Measurements from ENCODE around the gene UBE2U.

UBE2U gene

DNA sequence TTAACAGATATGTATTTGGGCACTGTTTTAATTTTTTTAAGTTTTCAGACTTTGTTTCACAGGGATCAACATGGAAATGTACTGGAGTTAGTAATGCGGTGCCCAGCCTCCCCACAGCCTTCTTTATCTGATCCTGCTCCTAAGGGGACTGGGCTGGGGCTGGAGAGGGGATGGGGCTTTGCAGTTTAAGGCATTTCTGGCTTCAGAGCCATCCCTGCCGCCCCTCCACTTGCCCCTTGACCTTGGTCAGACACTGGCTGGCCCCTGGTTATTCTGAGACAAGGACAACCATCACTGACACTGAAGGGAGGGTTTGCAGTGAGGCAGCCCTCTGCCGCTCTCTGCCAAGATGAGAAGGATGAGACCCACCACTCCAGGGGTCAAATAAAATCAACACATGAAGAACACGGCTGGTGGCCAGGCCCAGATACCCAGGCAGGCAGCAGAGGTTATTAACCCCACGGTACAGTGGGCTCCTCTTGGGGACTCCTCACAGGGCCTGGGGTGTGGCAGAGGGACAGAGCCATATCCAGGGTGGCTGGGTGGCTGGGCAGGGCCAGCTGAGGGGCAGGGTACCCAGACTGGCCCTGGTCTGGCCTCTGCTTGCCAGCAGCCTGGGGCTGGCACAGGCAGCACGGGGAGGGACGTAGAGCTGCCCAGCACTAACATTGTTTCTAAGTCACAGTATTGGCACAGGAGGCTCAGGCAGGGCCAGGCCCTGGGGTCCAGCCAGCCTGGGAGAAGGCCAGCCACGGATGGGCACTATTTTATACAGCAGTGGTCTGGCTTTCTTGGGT is 7.2 kb upstream of the UBE2U start:
- Histone ChIP-seq H3K36me3 (ENCODE audit: low read depth) (no peaks in the 10 kb centered on the region), H3K4me3 (ENCODE audit: severe bottlenecking) (no peak overlapping the region), H3K27me3 (ENCODE audit: insufficient read depth, poor library complexity, severe bottlenecking) (no peaks in the 10 kb centered on the region), H3K4me1 (ENCODE audit: insufficient read depth, poor library complexity, severe bottlenecking) (no peaks in the 10 kb centered on the region), H3K9me3 (ENCODE audit: severe bottlenecking) (no peaks in the 10 kb centered on the region), H3K27ac (ENCODE audit: poor library complexity, severe bottlenecking) (no peak overlapping the region)
- DNase-seq (ENCODE audit: low spot score) (no peak), ATAC-seq (ENCODE audit: low read depth) (no peak)
- TF ChIP-seq, protein P1, sequence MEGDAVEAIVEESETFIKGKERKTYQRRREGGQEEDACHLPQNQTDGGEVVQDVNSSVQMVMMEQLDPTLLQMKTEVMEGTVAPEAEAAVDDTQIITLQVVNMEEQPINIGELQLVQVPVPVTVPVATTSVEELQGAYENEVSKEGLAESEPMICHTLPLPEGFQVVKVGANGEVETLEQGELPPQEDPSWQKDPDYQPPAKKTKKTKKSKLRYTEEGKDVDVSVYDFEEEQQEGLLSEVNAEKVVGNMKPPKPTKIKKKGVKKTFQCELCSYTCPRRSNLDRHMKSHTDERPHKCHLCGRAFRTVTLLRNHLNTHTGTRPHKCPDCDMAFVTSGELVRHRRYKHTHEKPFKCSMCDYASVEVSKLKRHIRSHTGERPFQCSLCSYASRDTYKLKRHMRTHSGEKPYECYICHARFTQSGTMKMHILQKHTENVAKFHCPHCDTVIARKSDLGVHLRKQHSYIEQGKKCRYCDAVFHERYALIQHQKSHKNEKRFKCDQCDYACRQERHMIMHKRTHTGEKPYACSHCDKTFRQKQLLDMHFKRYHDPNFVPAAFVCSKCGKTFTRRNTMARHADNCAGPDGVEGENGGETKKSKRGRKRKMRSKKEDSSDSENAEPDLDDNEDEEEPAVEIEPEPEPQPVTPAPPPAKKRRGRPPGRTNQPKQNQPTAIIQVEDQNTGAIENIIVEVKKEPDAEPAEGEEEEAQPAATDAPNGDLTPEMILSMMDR (IDR thresholded peaks at IDR 0.05; ENCODE audit: poor library complexity, severe bottlenecking), result no peak

DNA sequence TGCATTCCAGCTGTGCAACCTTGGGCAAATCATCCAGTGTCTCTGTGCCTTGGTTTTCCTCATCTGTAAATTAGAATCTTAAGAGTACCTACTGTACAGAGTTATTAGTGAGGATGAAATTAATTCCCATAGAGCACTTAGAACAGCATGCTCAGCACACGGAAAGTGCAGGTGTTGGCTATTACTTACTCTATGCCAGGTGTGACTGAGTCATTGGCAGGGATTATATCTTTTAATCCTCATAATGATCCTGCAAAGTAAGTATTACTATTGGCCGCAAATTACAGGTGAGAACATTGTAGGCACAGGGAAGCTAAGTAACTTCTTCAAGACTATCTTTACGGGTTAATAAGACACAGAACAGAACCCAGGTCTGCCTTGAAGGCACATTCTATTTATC is 6.3 kb upstream of the UBE2U start:
- DNase-seq (ENCODE audit: low spot score) (no peak), ATAC-seq (ENCODE audit: low read depth) (no peak)
- H3K36me3 ChIP-seq (ENCODE audit: low read depth), result no peaks in the 10 kb centered on the region
- H3K27me3 ChIP-seq (ENCODE audit: insufficient read depth, poor library complexity, severe bottlenecking), result no peaks in the 10 kb centered on the region
- TF ChIP-seq, protein P1 (IDR thresholded peaks at IDR 0.05; ENCODE audit: poor library complexity, severe bottlenecking), result no peak
- H3K9me3 ChIP-seq (ENCODE audit: severe bottlenecking), result no peaks in the 10 kb centered on the region
- H3K4me3 ChIP-seq (ENCODE audit: severe bottlenecking), result no peak overlapping the region
- no peak overlapping the region for H3K27ac ChIP-seq (ENCODE audit: poor library complexity, severe bottlenecking)
- H3K4me1 ChIP-seq (ENCODE audit: insufficient read depth, poor library complexity, severe bottlenecking), result no peaks in the 10 kb centered on the region

DNA sequence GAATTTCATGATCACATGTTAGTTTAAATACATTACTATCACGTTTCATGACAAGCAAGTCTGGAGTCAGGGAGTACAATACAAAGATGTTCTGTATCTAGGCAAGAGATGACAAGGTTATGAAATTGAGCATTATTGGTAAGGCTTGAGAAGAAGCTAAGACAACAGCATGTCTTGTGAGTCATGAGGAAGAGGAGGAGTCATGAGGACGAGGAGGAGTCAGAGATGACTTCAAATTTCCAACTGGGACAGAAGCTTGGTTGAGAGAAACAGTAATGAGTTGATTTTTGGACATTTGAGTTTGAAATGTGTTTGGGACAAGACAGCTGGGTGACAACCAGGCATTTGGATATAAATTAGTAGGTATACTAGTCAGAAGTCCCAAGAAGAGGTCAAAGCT is 4.3 kb upstream of the UBE2U start:
- Histone ChIP-seq H3K27ac (ENCODE audit: poor library complexity, severe bottlenecking) (no peak overlapping the region), H3K9me3 (ENCODE audit: severe bottlenecking) (no peaks in the 10 kb centered on the region), H3K36me3 (ENCODE audit: low read depth) (no peaks in the 10 kb centered on the region), H3K27me3 (ENCODE audit: insufficient read depth, poor library complexity, severe bottlenecking) (no peaks in the 10 kb centered on the region), H3K4me3 (ENCODE audit: severe bottlenecking) (no peak overlapping the region), H3K4me1 (ENCODE audit: insufficient read depth, poor library complexity, severe bottlenecking) (no peaks in the 10 kb centered on the region)
- DNase-seq (ENCODE audit: low spot score), result no peak
- ATAC-seq (ENCODE audit: low read depth), result no peak
- TF ChIP-seq, protein P1 (IDR thresholded peaks at IDR 0.05; ENCODE audit: poor library complexity, severe bottlenecking), result no peak

DNA sequence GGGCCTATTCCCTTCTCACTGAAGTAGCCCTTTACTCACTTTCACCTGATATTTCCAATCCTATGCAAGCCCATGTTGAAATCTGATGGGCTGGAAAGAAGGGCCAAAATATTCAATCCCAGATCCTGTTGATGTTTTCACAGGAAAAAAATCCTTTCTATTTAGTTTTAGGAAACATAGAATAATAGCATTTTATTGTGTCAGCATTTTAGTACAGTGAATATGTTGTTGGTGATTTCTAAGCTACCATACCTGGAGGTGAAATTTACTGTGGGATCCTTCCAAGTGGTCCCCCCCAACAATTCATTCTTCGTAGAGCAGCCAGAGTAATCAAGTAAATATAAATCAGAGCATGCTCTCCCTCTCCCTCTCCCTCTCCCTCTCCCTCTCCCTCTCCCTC is 3.4 kb upstream of the UBE2U start:
- ATAC-seq (ENCODE audit: low read depth), result no peak

More for the DNA sequence above, 3.4 kb upstream of the UBE2U start:
- TF ChIP-seq, protein P1 (IDR thresholded peaks at IDR 0.05; ENCODE audit: poor library complexity, severe bottlenecking), result no peak
- Histone ChIP-seq H3K9me3 (ENCODE audit: severe bottlenecking) (no peaks in the 10 kb centered on the region), H3K4me3 (ENCODE audit: severe bottlenecking) (no peak overlapping the region), H3K27ac (ENCODE audit: poor library complexity, severe bottlenecking) (no peak overlapping the region), H3K4me1 (ENCODE audit: insufficient read depth, poor library complexity, severe bottlenecking) (no peaks in the 10 kb centered on the region), H3K36me3 (ENCODE audit: low read depth) (no peaks in the 10 kb centered on the region), H3K27me3 (ENCODE audit: insufficient read depth, poor library complexity, severe bottlenecking) (no peaks in the 10 kb centered on the region)
- DNase-seq (ENCODE audit: low spot score), result no peak

Measured in RWPE2 (cell line).